Measurements from ENCODE around the gene BPIFB2.
"Not testable (repeated sequence)": the region's sequence is repeated elsewhere in the genome, so short reads cannot be mapped to it uniquely, and the experiment has no call there.

Gene BPIFB2

GRCh38 chr20:33045129-33045721 is 37.7 kb downstream of the BPIFB2 start:
- not testable (repeated sequence) for DNase-seq

GRCh38 chr20:33046412-33046811 is 38.9 kb downstream of the BPIFB2 start:
- DNase-seq = no peak

GRCh38 chr20:33051333-33051732 is 43.8 kb downstream of the BPIFB2 start:
- no peak for DNase-seq

GRCh38 chr20:33053291-33054106 is 46.0 kb downstream of the BPIFB2 start, which contains the start of gene BPIFB3:
TSS of gene BPIFB3 (plus strand) at chr20:33053903. CDS start at chr20:33055436, 1,533 bp downstream.
- no peak for DNase-seq

- DNase-seq = no peak
Measured at GRCh38 chr20:33054381-33054780, 46.9 kb downstream of the BPIFB2 start.

- DNase-seq = no peak
Measured at GRCh38 chr20:33054791-33055190, 47.3 kb downstream of the BPIFB2 start.

GRCh38 chr20:33059136-33059535 is 51.6 kb downstream of the BPIFB2 start:
- no peak for DNase-seq

GRCh38 chr20:33059741-33060390 is 52.4 kb downstream of the BPIFB2 start:
- no peak for DNase-seq

- no peak for DNase-seq
Measured at GRCh38 chr20:33061658-33062028, 54.1 kb downstream of the BPIFB2 start.

- DNase-seq = no peak
Measured at GRCh38 chr20:33062105-33062824, 54.8 kb downstream of the BPIFB2 start.

GRCh38 chr20:33062825-33063149 is 55.3 kb downstream of the BPIFB2 start:
- no peak for DNase-seq

GRCh38 chr20:33063271-33063670 is 55.8 kb downstream of the BPIFB2 start:
- DNase-seq = no peak

- no peak for DNase-seq
Measured at GRCh38 chr20:33064572-33065287, 57.2 kb downstream of the BPIFB2 start.

- no peak for DNase-seq
Measured at GRCh38 chr20:33065785-33066184, 58.3 kb downstream of the BPIFB2 start.

GRCh38 chr20:33067806-33068205 is 60.3 kb downstream of the BPIFB2 start:
- no peak for DNase-seq

GRCh38 chr20:33068251-33068939 is 60.9 kb downstream of the BPIFB2 start:
- no peak for DNase-seq

- no peak for DNase-seq
Measured at GRCh38 chr20:33069673-33070072, 62.2 kb downstream of the BPIFB2 start.

GRCh38 chr20:33070111-33071053 is 62.9 kb downstream of the BPIFB2 start:
- DNase-seq = no peak

GRCh38 chr20:33071198-33071597 is 63.7 kb downstream of the BPIFB2 start:
- DNase-seq = no peak

- DNase-seq = no peak
Measured at GRCh38 chr20:33072362-33072761, 64.9 kb downstream of the BPIFB2 start.

GRCh38 chr20:33072813-33073212 is 65.3 kb downstream of the BPIFB2 start:
- no peak for DNase-seq

Data from NCI-H1436 (cell line).